GM11168 (cell line): ENCODE results near the gene PRDM16.

Experiments used
- in situ Hi-C: fragments of 300-500 bp; cut with MboI; formaldehyde crosslinking; loops from one replicate; pipeline ENCODE4 v1.12.0; 2022; ENCODE audit warnings: low sequenced_read_pairs; ENCODE audit not compliant: unreplicated experiment

Gene PRDM16

GRCh38 chr1:3211582-3212375 lies 142.8 kb downstream of the PRDM16 start:
- in situ Hi-C loops = no loop called here

- in situ Hi-C loops = no loop called here
Observed at GRCh38 chr1:3212453-3213355, 143.7 kb downstream of the PRDM16 start.

- in situ Hi-C loops = no loop called here
Observed at GRCh38 chr1:3213730-3214129, 144.7 kb downstream of the PRDM16 start.

DNA sequence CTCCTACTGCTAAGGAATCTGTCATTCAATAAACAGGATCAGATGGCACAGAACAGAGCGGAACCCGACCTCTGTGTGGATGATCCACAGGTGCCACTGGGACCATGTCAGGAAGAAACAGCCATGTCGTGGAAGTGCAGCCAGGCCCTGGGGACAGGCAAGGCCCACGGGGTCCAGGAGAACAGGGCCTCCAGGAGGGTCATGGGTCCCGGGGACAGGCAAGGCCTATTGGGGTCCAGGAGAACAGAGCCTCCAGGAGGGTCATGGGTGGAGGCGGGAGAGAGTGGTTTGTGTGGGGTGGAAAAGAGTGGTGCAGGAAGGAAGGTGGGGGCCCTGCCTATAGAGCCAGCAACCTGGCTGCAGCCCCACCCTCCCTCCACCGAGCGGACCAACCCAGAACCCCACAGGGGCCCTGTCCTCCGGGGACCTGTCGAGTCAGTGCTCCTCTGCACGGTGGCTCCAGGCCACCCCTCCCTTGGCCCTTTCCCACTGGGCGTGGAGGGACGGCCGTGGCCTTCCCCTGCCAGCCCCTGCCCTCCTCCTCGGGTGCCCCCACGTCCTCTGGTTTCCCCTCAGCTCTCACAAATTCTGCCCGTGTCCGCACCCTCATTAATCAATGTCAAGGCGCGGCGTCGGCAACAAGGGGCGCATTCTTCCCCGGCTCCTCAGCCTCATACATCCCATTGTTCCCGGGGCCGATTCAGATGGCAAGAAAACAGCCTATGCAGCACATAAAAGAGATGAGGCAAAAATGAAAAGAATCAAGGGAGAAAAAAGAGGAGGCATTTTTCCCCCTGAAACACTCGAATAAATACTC lies 146.4 kb downstream of the PRDM16 start:
- in situ Hi-C loops = no loop called here

DNA sequence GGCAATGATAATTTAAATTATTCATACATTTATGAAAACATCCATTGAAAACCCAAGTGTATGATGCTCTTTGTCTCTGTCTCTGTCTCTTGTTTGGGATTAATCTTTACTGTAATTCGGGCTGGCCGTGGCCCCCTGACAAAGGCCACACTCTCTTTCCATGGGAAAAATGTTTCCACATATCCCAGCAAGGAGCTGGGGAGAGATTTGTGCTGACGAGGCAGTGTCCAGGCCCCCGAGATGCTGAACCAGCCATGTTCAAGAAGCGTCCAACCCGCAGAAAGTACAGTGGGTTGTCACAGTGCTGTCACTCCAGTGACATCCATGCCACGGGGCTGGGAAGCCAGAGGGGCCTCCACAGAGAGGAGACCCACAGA lies 147.0 kb downstream of the PRDM16 start:
- in situ Hi-C loops = no loop called here

- in situ Hi-C loops = no loop called here
Observed at GRCh38 chr1:3217181-3217641, 148.2 kb downstream of the PRDM16 start.

GRCh38 chr1:3217979-3218679 lies 149.1 kb downstream of the PRDM16 start:
- in situ Hi-C loops = no loop called here

- in situ Hi-C loops = no loop called here
Observed at GRCh38 chr1:3219005-3219790, 150.2 kb downstream of the PRDM16 start.

- in situ Hi-C loops = no loop called here
Observed at GRCh38 chr1:3219791-3220467, 150.9 kb downstream of the PRDM16 start.

GRCh38 chr1:3221112-3222041 lies 152.4 kb downstream of the PRDM16 start:
- in situ Hi-C loops = no loop called here

DNA sequence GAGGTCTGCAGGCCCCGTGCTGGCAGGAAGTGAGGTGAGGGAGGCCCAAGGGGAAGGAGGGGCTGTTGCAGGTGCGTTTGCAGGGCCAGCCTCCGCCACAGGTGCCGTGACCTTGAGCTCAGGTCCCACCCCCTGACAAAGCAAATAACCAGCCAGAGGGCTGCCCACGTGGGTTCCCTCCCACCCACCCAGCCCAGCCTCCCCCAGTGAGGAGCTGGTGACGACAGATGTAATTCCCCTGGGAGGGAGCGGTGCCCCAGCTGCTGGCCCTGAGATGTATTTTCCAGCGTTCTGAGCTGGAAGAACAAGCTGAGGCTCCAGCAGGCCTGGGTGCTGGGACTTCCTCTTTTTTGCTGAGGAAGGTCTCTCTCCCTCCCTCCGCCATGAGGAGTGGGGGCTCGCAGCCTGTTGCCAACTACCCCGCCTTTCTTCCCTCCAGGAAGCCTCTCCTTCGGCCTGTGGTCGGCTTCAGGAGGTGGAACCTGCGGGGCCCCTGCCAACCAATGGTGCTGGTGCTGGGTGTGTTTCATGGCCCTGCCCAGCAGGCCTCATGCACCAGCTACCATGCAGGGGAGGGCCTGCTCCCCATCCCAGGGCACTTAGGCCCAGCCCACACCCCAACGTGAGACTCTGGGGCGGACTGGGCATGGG lies 153.2 kb downstream of the PRDM16 start:
- in situ Hi-C loops = no loop called here

GRCh38 chr1:3225661-3226060 lies 156.7 kb downstream of the PRDM16 start:
- in situ Hi-C loops = no loop called here

- in situ Hi-C loops = no loop called here
Observed at GRCh38 chr1:3226191-3226590, 157.2 kb downstream of the PRDM16 start.

DNA sequence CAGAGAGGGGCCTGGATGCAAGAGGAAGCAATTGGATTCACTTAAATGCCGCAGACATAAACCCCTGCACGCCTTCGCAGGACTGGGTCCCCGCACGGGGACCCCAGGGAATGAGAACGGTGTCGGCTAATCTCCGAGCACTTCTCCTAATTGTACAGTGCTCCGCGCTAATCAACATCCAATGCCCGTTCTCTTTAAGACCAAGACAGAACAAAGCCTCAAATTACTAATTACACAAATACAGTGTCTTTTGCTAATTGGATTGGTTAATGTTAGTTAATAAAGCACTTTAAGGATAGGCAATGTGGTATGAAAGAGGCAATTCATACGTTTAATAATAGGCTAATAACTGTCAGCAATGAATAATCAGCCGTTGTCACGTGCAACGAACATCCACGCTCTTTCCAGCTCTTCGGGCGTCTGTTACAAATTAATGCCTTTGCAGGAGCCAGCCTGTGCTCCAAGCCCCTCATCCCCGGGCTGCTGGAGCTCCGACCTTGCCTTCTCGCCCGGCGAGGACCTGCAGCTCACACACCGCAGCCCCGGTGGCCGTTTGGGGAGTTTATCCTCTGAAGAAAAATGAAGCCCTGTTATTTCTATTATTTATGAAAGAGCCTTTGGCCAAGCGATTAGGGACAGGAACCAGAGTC lies 157.8 kb downstream of the PRDM16 start:
- in situ Hi-C loops = no loop called here

GRCh38 chr1:3227351-3227704 lies 158.3 kb downstream of the PRDM16 start:
- in situ Hi-C loops = no loop called here

DNA sequence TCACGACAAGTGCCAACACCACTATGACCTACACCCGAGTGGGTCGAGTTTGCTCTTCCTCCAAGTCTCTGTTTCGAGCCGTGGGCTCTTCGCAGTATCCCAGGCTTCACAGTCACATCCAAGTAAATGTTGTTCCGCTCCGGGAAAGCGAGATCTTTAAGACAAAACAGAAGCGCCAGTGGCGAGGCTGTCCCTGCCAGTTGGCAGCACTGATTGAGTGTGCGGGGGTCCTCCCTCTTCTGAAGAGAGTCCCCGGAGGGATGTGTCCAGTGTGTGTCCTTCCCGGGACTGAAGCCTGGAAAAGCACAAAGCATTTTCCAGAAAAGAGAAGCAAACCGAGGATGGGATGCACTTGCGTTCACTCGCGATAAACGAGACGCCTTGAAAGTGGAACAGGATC lies 158.9 kb downstream of the PRDM16 start:
- in situ Hi-C loops = no loop called here
